HL-60 (cell line): ENCODE measurements around the gene ANKS3.

Experiments
- DNase-seq, 2 experiments: peaks; one replicate each; pipeline ENCODE4 v3.0.0-alpha.2; 2010 to 2020; ENCODE audit warnings: low read depth in 1 of 2, low spot score in 1 of 2
- H3K27ac ChIP-seq: fragments of 250-450 bp; sonication (Bioruptor Pico); replicated peaks from 2 replicates; pipeline ENCODE4 v1.5.1; 2020; ENCODE audit warnings: mild to moderate bottlenecking, moderate library complexity
- H3K27me3 ChIP-seq: fragments of 250-450 bp; sonication (Bioruptor Pico); 2 replicates; pipeline ENCODE4 v1.5.1; 2021; ENCODE audit warnings: mild to moderate bottlenecking, moderate library complexity; ENCODE audit not compliant: insufficient read depth, poor library complexity, severe bottlenecking
- H3K4me3 ChIP-seq: replicated peaks from 2 replicates; pipeline ENCODE4 v1.5.1; 2011; ENCODE audit warnings: mild to moderate bottlenecking, control low read depth, low read length; ENCODE audit not compliant: insufficient read depth
- CTCF ChIP-seq: IDR thresholded peaks from one replicate; pipeline ENCODE4 v1.5.1; 2011; ENCODE audit warnings: low read length, control low read depth, inconsistent platforms; ENCODE audit not compliant: insufficient read depth
- GABPA ChIP-seq: IDR thresholded peaks from 2 replicates; pipeline ENCODE4 v1.6.1; 2012; ENCODE audit warnings: low read depth
- POLR2AphosphoS5 ChIP-seq: IDR thresholded peaks from 2 replicates; pipeline ENCODE4 v1.6.1; 2012; ENCODE audit warnings: low read depth
- REST ChIP-seq: IDR thresholded peaks from 2 replicates; pipeline ENCODE4 v1.6.1; 2012; ENCODE audit warnings: low read depth; ENCODE audit not compliant: insufficient replicate concordance
- SPI1 ChIP-seq: IDR thresholded peaks from 2 replicates; pipeline ENCODE4 v1.6.1; 2012; ENCODE audit warnings: low read depth, mild to moderate bottlenecking, borderline replicate concordance

ANKS3 gene

GRCh38 chr16:4680673-4681470 is 53.2 kb downstream of the ANKS3 start:
- Histone ChIP-seq H3K4me3 (peak overlapping the region; percentile 33), H3K27me3 (no peaks in the 10 kb centered on the region), H3K27ac (peak overlapping the region; percentile 99)
- peak in 1 of 2 experiments; percentile 29 for DNase-seq
- TF ChIP-seq REST = no peak
- no peak for TF ChIP-seq SPI1
- no peak for TF ChIP-seq GABPA
- no peak for TF ChIP-seq POLR2AphosphoS5

GRCh38 chr16:4679850-4680636 is 54.0 kb downstream of the ANKS3 start:
- DNase-seq = peak; percentile 78 to 98
- Histone ChIP-seq H3K27me3 (no peaks in the 10 kb centered on the region), H3K4me3 (peak overlapping the region; percentile 40), H3K27ac (peak overlapping the region; percentile 99)
- peak; percentile 91 for TF ChIP-seq SPI1
- no peak for TF ChIP-seq REST
- TF ChIP-seq CTCF = no peak
- TF ChIP-seq POLR2AphosphoS5 = peak; percentile 94
- peak; percentile 56 for TF ChIP-seq GABPA

- Histone ChIP-seq H3K4me3 (peak overlapping the region; percentile 40), H3K27me3 (no peaks in the 10 kb centered on the region), H3K27ac (peak overlapping the region; percentile 99)
- TF ChIP-seq GABPA (no peak), REST (no peak), POLR2AphosphoS5 (no peak; the same call in 1 of the 2 replicates), CTCF (no peak), SPI1 (no peak)
- DNase-seq = no peak
Measured at GRCh38 chr16:4679156-4679849, 54.8 kb downstream of the ANKS3 start.
